Measurements from ENCODE around the gene MAP2K7.
A peak's percentile ranks its signal among the peaks of the same experiment; 100 is the strongest.
"Not testable (repeated sequence)": the region's sequence is repeated elsewhere in the genome, so short reads cannot be mapped to it uniquely, and the experiment has no call there.

The MAP2K7 gene

DNA sequence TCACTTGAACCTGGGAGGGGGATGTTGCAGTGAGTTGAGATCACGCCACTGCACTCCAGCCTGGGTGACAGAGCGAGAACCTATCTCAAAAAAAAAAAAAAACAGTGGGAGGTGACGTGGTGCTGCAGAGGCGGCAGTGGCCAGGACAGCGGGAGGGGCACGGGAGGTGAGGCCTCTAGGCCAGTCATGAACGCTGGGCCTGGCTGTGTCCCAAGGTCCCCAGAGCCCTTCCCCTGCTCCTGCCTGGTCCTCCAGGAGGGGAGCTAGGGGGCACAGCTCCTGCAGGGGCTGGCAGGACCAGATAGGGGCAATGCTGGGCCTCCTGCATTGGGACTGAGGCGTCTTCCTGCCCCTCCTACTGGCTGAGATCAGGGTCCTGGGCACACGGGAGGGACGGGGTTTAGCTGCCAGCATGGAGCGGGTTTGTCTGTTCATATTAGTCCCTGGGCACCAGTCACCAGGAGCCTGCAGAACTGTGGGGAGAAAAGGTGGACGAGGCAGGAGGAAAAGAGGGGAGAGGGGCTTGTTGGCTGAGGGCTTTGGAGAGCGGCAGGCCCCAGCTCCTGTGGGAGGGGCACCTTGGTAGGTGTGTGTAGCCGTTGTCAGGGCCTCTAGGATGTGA is 4.5 kb downstream of the MAP2K7 start:
- DNase-seq (ENCODE audit: low spot score) = peak; percentile 55

- DNase-seq (ENCODE audit: low spot score) = no peak
These were observed 5.2 kb downstream of the MAP2K7 start for GRCh38 chr19:7908742-7909461.

- no peak for DNase-seq (ENCODE audit: low spot score)
These were observed 5.9 kb downstream of the MAP2K7 start for GRCh38 chr19:7909471-7910067.

DNA sequence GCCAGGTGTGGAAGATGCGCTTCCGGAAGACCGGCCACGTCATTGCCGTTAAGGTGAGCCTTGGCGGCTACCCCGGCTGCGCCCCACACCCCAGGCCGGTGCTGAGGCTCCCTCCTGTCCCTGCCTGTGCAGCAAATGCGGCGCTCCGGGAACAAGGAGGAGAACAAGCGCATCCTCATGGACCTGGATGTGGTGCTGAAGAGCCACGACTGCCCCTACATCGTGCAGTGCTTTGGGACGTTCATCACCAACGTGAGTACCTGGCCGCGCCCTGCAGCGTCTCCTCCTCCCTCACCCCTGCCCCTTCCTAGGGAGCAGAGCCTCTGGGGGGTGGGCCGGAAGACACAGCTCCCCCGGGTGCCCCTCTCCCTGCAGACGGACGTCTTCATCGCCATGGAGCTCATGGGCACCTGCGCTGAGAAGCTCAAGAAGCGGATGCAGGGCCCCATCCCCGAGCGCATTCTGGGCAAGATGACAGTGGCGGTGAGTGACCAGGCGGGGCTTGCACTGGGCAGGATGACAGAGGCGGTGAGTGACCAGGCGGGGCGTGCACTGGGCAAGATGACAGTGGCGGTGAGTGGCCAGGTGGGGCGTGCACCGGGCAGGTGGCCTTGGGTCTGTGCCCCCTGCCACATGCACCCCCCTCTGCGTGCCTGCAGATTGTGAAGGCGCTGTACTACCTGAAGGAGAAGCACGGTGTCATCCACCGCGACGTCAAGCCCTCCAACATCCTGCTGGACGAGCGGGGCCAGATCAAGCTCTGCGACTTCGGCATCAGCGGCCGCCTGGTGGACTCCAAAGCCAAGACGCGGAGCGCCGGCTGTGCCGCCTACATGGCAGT is 6.9 kb downstream of the MAP2K7 start:
- no peak for DNase-seq (ENCODE audit: low spot score)

DNA sequence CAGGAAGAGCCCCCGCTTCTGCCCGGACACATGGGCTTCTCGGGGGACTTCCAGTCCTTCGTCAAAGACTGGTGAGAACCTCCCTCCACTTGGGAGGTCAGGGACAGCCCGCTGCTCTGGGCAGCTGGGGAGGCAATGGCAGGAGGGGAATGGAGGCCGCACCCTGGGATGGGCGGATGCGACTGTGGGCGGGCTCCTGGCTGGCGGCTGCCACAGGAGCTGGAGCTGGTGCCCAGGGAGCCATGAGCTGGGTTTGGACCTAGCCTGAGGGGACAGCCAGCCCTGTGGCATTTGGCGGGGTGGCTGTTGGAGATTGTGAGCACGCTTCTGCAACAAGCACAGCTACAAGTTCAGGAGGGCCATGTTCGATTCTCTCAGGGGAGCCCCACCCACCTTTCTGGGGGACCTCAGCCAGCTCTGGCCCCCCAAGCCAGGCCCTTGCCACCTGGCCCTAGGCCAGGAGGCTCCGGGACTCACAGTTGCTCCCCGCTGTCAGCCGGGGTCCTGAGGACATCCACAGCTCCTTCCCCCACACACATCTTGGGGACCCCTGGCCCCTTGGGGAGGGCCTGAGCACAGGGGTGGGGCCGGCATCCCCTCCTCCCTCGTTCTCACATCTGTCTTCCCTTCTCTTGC is 7.9 kb downstream of the MAP2K7 start:
- no peak for DNase-seq (ENCODE audit: low spot score)

- DNase-seq (ENCODE audit: low spot score) = no peak
These were observed 8.5 kb downstream of the MAP2K7 start for GRCh38 chr19:7912144-7912696.

- no peak for DNase-seq (ENCODE audit: low spot score)
These were observed 9.3 kb downstream of the MAP2K7 start for GRCh38 chr19:7912697-7913564.

- DNase-seq (ENCODE audit: low spot score) = no peak
These were observed 10.0 kb downstream of the MAP2K7 start for GRCh38 chr19:7913652-7914051.

DNA sequence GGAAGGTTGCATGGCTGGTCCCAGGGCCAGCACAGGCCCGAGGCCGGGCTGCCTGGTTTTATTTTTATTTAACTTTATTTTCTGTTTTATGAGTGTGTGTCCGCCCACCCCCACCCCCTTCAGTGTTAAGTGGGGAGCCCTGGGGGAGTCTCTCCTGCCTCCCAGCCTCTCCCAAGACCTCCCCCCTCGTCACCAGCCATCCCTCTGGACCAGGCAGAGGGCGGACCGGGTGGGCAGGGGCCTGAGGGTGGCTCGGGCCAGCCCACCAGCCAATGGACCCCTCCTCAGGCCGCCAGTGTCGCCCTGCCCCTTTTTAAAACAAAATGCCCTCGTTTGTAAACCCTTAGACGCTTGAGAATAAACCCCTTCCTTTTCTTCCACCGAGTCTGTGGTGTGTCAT is 10.4 kb downstream of the MAP2K7 start:
- DNase-seq (ENCODE audit: low spot score) = no peak

GRCh38 chr19:7914598-7915045 is 10.9 kb downstream of the MAP2K7 start, which contains the start of gene TGFBR3L:
Gene TGFBR3L (plus strand): TSS chr19:7914830.
- no peak for DNase-seq (ENCODE audit: low spot score)

- DNase-seq (ENCODE audit: low spot score) = no peak
These were observed 11.8 kb downstream of the MAP2K7 start for GRCh38 chr19:7915250-7916102.

GRCh38 chr19:7916103-7916954 is 12.7 kb downstream of the MAP2K7 start:
- peak; percentile 46 for DNase-seq (ENCODE audit: low spot score)

- DNase-seq (ENCODE audit: low spot score) = no peak
These were observed 13.2 kb downstream of the MAP2K7 start for GRCh38 chr19:7916955-7917266.

GRCh38 chr19:7917267-7918061 is 13.8 kb downstream of the MAP2K7 start:
- peak; percentile 64 for DNase-seq (ENCODE audit: low spot score)

DNA sequence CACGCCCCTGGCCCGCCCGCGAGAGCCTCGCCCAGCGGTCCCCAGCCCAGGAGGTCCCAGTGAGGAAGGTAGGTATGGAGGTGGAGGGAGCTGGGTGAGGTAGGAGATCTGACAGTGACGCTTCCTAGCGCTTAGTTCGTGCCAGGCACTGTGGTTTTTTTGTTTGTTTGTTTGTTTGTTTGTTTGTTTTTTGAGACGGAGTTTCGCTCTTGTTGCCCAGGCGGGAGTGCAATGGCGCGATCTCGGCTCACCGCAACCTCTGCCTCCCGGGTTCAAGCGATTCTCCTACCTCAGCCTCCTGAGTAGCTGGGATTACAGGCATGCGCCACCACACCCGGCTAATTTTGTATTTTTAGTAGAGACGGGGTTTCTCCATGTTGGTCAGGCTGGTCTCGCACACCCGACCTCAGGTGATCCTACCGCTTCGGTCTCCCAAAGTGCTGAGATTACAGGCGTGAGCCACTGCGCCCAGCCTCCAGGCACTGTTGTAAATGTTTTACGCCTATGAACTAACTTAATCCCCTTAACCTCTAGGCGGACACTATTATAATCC is 14.5 kb downstream of the MAP2K7 start:
- DNase-seq (ENCODE audit: low spot score) = not testable (repeated sequence)

DNA sequence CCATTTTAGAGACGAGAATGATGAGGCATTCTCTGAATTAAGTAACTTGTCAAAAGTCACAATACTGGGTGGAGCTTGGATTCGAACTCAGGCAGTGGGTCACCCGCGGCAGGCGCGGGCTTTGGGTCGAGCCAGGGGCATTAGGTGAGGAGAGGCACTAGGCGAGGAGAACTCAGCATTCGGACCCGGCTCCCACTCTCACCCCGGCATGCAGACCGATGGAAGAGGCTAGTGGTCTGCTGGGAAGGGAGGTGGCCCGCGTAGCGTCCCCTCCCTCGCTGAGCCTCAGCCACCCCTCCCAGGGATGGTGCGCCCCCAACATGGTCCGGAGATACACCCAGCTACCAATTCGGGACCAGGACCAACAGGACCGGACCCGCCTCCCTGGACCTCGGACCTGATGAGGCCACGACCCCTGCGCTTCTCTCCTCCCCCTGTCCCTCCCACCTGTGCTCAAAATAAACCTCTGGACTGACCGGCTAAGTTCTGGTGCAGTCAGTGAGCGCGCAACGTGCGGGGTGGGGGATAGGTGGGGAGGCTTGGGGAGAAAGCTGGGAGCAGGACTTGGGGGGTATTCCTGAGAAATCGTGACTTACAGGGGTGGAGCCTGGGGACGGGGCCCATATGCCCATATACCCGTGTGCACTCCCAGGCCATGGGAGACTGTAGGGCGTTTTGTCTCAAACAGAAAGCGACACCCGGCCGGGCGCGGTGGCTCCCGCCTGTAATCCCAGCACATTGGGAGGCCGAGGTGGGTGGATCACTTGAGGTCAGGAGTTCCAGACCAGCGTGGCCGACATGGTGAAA is 15.1 kb downstream of the MAP2K7 start:
- no peak for DNase-seq (ENCODE audit: low spot score)
